Thyroid gland (tissue), 4 donors: Measurements from ENCODE around the gene ZNF699.

ENCODE experiments used
- POLR2A ChIP-seq, 2 donors: fragments of 450-650 bp; IDR thresholded peaks; one replicate each; pipeline ENCODE4 v1.6.1; 2017; ENCODE audit warnings: antibody characterized with exemption in 2 of 2, mild to moderate bottlenecking in 2 of 2, moderate library complexity in 1 of 2
- TF ChIP-seq, protein P1 (sequence below), 6 experiments: fragments of 200-600 bp in 3 of 6; fragments of 450-650 bp in 3 of 6; sonication (generic) in 3 of 6; IDR thresholded peaks; one replicate each; pipeline ENCODE4 v1.5.1; 2016 to 2019; ENCODE audit warnings: antibody characterized with exemption in 6 of 6, mild to moderate bottlenecking in 2 of 6, inconsistent platforms in 1 of 6, moderate library complexity in 1 of 6

DNA sequence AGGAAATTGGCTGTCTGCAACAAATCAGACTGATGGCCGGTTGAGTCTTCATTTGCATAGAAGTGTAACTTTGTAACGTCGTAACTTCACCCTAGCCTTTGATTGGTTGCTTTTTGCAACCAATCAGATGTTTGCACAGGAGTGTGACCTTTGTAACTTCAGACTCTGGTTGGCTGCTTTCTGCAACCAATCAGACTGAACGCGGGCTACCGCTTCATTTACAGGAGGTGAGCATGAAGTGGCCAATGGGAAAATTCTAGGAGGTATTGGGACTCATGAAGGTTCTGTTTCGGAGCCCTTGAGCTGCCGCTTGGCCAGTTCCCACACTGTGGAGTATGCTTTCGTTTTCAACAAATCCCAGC lies 13.9 kb upstream of the ZNF699 start:
- TF ChIP-seq POLR2A (IDR thresholded peaks at IDR 0.05) = no peak
- TF ChIP-seq, protein P1, sequence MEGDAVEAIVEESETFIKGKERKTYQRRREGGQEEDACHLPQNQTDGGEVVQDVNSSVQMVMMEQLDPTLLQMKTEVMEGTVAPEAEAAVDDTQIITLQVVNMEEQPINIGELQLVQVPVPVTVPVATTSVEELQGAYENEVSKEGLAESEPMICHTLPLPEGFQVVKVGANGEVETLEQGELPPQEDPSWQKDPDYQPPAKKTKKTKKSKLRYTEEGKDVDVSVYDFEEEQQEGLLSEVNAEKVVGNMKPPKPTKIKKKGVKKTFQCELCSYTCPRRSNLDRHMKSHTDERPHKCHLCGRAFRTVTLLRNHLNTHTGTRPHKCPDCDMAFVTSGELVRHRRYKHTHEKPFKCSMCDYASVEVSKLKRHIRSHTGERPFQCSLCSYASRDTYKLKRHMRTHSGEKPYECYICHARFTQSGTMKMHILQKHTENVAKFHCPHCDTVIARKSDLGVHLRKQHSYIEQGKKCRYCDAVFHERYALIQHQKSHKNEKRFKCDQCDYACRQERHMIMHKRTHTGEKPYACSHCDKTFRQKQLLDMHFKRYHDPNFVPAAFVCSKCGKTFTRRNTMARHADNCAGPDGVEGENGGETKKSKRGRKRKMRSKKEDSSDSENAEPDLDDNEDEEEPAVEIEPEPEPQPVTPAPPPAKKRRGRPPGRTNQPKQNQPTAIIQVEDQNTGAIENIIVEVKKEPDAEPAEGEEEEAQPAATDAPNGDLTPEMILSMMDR (IDR thresholded peaks at IDR 0.05) = no peak
